HG03457 (cell line): ENCODE measurements around the gene UBE4A.

Experiments
- ATAC-seq: cut with Tn5 transposase; IDR thresholded peaks from one replicate; pipeline ENCODE4 v1.9.1; 2021; ENCODE audit warnings: moderate number of reproducible peaks; ENCODE audit not compliant: unreplicated experiment

Gene UBE4A, protein sequence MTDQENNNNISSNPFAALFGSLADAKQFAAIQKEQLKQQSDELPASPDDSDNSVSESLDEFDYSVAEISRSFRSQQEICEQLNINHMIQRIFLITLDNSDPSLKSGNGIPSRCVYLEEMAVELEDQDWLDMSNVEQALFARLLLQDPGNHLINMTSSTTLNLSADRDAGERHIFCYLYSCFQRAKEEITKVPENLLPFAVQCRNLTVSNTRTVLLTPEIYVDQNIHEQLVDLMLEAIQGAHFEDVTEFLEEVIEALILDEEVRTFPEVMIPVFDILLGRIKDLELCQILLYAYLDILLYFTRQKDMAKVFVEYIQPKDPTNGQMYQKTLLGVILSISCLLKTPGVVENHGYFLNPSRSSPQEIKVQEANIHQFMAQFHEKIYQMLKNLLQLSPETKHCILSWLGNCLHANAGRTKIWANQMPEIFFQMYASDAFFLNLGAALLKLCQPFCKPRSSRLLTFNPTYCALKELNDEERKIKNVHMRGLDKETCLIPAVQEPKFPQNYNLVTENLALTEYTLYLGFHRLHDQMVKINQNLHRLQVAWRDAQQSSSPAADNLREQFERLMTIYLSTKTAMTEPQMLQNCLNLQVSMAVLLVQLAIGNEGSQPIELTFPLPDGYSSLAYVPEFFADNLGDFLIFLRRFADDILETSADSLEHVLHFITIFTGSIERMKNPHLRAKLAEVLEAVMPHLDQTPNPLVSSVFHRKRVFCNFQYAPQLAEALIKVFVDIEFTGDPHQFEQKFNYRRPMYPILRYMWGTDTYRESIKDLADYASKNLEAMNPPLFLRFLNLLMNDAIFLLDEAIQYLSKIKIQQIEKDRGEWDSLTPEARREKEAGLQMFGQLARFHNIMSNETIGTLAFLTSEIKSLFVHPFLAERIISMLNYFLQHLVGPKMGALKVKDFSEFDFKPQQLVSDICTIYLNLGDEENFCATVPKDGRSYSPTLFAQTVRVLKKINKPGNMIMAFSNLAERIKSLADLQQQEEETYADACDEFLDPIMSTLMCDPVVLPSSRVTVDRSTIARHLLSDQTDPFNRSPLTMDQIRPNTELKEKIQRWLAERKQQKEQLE

DNA sequence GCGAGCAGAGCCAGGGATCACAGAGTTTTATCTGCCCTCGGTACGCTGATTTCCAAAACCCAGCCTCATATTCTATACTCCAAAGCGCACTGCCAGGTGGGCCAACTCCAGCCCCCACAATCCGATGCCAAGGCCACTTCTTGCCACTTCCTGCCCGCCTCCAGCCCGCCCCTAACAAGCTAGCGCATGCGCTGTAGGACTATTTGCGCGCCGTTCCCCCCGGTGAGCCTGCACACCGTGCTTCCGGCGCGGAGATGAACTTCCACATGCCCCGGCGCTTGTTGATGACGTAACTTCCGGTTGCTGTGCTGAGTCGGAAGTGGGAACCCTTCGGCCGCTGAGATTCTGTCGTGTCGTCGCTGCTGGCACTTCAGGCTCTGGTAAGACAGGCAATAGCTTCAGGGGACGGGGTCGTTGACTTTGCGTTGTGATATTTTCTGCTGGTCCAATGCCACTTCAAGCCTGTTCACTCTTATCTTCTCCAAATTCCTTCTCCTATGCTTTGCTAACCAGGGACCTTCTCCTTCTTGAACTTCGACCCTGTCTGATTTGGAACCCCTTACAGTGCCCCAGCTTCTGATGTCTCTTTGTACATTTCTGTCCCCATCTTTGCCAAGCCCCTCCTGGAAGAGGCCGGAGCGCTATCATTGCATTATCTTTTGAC lies at the start of gene UBE4A:
TSS of gene UBE4A (plus strand) at position 306 of the 664 bp plus-strand sequence. CDS start 5,481 bp downstream, outside the sequence.
- ATAC-seq = no peak

DNA sequence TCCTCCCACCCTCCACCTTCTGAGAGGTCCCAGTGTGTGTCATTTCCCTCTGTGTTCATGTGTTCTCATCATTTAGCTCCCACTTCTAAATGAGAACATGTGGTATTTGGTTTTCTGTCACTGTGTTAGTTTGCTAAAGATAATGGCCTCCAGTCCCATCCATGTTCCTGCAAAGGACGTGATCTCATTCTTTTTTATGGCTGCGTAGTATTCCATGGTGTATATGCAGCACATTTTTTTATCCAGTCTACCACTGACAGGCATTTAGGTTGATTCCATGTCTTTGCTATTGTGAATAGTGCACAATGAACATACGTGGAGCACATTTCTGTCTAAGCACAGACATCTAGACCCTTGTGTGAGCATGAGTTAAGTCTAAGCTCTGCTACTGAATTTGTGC lies 49.1 kb upstream of the UBE4A start:
- ATAC-seq = no peak

DNA sequence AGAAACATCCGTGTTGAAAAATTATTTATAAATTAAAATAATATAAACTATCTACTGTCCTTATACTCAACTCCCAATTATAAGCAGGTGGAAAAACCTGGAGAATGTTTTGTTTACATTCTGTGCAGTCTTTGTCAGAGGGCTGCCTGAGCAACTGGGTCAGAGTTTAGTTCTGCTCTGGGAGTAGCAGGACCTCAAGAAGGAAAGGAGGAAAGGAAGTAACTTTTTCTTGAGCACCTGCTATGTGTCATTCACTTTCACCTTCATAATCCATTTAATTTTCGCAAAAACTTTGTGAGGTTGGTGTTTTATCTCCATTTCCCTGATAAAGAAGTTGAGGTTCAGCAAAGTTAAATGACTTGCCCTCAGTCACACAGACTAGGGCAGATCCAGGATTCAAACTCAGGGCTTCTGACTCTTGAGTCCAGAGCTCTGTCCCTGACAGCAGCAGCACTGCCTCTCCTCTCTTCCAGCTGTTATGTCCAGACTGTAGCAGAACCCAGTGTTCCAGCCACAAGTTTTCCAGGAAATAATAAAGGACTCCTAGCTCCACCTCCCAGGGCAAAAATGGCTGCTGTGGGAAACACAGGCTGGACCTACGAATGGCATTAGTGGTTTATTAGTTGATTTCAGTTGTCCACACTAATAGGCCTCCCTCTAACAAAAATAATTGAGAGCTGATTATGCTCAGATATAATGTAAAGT lies 48.5 kb upstream of the UBE4A start:
- ATAC-seq = no peak

DNA sequence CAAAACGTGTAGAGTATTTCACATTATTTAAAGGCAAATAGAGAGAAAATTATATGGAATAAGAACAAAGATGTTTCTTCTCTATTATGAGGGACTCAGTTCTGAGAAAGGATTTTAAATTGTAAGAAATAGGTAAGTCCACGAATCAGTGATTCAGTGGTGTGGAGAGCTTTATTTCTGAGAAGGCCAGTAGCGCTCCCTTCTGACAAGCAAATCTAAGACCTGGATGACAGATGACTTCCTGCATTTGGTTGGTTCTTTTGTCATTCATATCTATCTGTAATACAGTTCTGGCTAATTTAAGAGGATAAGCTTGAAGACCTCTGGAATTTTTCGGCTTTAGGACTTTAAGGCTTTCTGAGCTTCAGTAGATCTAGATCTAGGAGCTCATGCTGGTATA lies 47.9 kb upstream of the UBE4A start:
- ATAC-seq = no peak

DNA sequence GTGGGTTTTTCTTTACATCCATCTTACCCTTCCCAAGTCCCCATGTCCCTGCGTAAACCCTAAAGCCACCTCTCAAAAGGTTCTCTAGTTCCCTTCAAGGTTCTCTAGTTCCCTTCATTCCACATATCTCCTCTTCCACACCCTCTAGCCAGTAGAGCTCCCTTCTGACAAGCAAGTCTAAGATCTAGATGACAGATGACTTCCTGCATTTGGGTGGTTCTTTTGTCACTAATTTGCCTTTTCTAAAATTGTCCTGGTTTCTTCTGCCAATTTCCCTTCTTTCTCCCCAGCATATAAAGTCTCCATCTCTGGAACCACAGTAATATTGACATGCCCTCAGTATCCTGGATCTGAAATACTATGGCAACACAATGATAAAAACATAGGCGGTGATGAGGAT lies 47.1 kb upstream of the UBE4A start:
- ATAC-seq = no peak

DNA sequence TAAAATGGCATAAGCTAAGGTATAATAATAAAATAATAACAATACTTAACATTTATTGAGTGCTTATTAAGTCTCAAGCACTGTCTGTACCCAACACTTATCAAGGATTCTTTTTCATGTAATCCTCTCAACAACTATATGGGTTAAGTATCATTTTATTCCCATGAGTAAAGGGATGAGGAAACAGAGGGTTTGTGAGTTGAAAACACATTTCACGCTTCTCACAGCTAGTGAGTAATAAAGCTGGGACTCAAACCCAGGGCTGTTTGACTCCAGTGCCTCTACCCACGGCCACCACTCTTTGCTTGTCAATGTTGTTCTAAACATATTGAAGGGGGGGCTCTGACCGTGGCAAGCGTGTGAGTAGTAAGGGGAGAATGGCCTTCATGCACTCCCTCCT lies 46.2 kb upstream of the UBE4A start:
- no peak for ATAC-seq

DNA sequence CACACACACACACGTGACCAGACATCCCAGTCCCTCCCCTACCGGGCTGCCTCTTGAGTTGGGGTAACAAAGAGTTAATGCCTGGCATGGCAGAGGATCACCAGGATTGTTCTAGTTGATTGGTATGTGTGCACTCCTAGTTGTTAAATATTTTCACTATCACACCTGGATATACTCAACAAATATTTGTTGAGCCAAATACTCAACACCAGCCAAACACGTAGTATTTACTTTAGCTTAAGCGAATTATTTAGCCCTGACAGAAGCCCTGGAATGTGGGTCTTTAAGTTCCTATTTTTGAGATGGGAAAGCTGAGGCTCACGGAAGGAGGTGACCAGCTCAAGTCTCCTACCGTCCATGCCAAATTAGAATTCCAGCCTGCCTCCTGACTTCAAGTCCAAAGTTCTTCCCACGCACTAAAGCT lies 44.4 kb upstream of the UBE4A start:
- ATAC-seq = no peak

DNA sequence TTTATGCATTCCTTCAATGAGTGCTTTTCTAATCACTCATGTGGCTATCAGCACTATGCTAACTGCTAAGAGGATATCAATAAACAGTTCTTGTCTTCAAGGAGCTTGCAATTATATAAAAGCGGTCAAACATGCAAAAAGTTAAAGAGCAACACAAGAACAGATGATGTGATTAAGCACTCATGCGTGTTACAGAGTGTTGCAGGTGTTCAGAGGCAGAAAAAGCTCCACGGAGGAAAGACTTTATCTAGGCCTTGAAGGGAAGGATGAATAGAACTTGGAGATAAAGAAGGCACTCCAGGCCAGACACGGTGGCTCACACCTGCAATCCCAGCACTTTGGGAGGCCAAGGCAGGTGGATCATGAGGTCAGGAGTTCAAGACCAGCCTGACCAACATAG lies 41.3 kb upstream of the UBE4A start:
- ATAC-seq = no peak

DNA sequence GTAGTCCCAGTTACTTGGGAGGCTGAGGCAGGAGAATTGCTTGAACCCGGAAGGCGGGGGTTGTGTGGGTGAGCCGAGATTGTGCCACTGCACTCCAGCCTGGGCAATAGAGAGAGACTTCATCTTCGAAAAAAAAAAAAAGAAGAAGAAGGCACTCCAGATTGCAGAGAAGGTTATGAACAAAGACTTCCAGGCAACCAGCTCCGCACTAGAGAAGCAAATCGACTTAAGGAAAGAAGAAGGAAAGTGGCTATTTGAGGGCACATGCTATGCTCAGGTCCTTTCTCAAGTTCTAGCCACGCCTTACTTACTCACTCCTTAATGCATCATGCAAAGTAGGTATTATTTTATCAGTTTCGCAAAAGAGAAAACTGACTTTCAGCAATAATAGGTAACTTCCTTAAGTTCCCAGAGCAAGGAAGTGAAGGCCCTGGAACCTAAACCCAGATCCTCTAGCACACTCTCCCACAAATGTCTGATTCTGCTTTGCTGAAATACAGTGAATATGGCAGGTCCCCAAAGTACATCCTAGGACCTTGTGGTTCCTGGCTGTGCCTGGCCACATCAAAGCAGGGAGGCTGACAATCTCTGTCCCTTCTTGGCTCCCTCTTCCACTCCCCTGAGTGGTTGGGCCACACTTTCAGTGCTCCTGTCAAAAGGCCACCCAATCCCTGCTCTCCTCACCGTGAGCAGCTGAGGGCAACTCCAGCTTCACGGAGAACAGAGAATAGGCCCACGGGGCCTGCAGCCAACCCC lies 40.6 kb upstream of the UBE4A start:
- no peak for ATAC-seq

DNA sequence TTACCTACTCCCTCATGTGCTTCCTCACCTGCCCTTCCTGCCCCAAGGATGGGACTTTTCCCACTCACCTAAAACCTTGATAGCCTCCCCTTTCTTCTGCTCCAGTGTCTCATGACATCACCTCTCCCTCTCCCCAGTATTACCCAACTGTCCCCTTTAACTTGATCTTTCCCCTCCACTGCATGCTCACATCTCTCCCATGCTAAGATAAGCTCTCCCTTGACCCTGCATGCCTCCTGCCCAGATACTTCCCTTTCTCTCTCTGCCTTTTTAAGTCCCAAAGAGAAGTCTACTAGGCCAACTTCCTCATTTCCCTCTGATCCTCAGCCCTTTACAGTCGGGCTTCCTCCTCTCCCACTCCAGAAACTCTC lies 40.1 kb upstream of the UBE4A start:
- no peak for ATAC-seq

DNA sequence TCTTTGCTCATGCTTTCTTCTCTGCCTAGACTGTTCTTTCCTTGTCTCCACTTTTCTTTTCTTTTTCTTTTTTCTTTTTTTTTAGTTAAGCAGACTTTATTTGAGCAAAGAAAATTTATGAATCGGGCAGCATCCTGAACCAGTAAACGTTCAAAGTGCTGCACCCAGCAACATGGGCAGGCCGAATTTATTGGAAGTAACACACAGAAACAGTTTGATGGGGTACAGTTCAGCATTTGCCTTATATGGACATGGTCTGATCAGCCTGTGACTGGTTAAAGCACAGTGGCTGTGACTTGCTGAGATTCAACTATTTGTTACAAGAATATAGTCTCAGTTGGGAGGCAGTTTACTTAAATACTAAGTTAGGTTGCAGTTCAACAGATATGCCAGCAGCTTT lies 38.9 kb upstream of the UBE4A start:
- ATAC-seq = no peak

DNA sequence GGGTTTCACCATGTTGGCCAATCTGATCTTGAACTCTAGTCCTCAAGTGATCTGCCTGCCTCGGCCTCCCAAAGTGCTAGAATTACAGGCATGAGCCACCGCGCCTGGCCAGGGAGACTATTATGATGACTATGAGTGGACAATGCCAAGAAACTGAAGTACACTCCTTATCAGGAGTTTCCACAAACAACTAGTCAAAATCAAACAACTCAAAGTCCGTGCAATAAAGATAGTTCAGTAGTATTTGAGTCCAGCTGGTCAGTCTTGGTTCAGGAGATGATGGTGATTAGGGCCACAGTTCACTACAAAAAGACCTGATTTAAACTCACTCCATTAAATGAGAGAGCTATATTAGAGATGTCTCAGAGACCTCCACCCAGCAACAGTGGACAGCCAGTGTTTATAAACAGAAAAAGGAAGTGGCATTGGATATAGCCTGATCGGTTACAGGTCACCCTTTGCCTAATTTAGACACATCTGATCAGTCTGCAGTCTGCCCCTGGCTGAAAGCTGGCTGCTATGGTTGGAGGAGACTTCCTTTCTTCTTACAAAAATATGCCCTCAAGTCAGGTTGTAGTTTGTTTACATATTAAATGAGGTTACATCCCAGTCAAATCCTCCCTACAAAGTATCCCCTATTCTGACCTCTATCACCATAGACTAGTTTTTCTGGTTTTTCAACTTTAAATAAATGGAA lies 37.9 kb upstream of the UBE4A start:
- no peak for ATAC-seq

DNA sequence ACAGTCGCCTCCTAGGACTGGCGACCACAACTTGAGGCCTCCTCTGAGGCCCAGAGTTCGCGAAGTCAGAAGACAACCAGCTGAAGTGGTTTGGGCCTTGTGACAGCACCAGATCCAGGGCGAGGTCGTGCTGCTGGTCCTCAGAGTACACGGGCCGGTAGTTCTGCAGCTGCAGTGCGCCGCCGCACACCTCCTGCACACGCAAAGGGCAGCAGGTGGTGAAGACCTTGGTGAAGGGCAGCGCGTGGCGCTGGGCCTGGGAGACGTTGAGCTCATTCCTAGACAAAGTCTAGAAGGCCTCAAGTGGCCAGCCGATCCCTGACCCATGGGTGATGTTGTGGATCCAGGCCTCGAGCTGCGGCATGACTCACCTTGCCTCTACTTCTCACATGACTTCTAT lies 36.7 kb upstream of the UBE4A start:
- ATAC-seq = no peak

DNA sequence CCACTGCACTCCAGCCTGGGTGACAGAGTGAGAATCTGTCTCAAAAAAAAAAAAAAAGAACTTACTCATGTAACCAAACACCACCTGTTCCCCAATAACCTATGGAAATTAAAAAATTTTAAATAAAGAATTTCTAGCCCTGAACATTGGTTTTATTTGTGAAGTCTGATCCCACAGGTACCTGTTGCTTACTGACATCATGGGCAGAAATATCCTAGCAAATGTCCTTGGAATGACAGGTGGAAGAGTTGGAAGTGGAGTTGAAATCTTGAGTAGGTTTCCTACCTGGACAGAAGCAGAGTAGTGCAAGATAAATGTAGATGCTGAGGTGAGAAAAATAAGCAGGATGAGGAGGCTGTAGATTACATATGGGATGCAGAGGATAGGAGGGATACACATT lies 34.1 kb upstream of the UBE4A start:
- no peak for ATAC-seq

DNA sequence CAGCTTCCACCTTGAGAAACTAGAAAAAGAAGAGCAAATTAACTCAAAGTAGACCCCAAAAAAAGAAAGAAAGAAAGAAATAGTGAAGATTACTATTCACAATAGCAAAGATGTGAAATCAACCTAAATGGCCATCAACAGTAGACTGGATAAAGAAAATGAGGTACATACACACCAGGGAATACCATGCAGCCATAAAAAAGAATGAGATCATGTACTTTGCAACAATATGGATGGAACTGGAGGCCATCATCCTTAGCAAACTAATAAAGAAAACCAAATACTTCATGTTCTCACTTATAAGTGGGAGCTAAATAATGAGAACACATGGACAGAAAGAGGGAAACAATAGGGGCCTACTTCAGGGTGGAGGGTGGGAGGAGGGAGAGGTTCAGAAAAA lies 30.7 kb upstream of the UBE4A start:
- no peak for ATAC-seq

DNA sequence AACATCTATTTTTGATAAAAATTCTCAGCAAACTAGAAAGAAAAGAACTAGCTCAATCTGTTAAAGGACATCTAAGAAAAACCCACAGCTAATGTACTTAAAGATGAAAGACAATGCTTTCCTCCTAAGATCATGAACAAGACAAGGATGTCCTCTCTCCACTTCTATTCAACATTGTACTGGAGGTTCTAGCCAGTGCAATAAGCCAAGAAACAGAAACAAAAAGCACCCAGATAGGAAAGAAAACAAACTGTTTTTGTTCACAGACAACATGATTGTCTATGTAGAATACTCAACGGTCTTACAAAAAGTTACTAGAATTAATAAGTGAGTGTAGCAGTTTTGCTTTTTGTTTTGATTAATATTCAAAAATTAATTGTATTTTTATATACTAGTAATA lies 24.7 kb upstream of the UBE4A start:
- ATAC-seq = no peak

DNA sequence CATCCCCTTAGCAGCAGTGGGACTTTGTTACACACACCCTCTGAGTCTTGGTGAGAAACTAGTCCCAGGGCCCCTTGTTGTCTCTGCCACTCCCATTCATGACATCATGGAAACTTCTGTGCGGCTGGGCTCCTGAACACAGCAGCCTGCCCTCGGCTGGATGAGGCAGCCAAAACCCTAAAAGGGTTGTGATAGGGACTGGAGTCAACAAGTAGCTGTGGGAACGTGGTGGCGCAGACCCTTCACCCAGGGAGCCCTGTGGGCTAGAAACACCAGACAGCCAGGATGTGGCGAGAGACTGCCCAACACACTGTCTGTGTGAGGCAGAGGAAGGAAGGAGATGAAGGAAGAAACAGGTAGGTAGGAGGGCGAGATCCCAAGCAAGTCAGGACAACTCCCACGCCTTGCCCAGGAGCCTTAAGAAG lies 20.8 kb upstream of the UBE4A start:
- ATAC-seq = no peak

DNA sequence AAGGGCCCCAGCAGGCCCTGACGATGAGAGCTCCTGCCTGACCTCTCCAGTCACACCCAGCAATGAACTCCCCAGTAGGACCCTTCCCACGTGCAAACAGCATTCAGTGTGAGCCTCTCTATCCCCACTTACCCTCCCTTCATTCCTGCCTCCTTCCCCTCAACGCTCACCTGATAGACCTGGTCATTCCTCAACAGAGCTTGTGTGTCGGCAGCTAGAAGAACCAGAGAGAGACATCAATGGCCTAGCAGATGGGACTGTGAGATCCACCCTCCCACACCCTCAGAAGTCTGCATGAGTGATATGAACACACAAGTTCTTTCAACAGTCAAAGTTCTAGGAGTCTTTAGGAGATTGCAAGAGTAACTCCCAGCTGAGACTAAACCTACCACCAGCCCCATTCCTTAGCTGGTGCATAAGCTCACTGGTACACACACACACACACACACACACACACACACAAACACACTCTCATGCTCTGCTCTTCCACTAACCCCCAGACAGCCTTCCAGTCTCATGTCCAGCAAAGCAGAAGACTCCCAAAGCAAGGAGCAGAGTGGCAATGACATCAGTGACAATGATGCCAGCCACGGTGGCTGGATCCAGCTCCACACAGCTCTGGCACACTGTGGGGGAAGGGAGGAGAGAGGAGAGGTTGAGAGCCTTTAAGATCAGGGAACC lies 20.0 kb upstream of the UBE4A start:
- no peak for ATAC-seq

DNA sequence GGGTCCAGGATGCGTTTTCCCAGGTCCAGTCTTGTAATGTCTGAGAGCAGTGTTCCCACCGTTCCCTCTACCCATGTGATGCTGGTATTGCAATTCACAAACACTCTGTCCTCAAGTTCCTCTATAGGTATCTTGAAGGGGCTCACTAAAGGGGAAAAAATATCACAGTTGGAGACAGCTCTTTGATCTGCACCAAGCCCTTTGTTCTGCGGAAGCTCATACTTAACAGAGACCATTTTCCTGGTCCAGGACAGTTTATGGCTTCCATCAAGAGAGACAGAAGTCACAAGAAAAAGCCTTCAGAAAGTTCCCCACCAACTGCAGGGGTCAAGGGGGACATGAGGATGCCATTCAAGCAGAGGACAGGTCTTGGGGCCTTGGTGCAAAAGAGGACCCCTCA lies 19.0 kb upstream of the UBE4A start:
- ATAC-seq = no peak
